Measurements from ENCODE around the gene TEAD1.

The TEAD1 gene

DNA sequence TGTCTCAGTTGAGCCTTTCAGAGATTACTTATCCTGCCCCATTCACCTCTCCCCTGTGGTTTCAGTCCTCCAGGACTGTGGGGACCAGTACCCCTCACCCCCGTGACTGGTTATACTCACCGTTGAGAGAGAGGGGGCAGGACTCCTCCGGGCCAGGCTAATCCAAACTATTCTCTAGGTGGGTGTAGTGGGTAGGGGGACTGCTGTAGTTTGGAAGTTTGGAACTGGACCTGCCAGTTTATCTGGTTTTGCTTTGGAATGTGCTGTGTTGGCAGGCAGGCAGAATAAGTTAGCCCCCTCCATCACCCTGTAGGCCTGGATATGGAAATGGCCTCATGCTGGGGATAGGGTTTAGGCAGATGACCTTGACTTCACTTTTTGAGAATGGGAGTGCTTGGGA, 13.5 kb downstream of the TEAD1 start:
- no peak for DNase-seq

DNA sequence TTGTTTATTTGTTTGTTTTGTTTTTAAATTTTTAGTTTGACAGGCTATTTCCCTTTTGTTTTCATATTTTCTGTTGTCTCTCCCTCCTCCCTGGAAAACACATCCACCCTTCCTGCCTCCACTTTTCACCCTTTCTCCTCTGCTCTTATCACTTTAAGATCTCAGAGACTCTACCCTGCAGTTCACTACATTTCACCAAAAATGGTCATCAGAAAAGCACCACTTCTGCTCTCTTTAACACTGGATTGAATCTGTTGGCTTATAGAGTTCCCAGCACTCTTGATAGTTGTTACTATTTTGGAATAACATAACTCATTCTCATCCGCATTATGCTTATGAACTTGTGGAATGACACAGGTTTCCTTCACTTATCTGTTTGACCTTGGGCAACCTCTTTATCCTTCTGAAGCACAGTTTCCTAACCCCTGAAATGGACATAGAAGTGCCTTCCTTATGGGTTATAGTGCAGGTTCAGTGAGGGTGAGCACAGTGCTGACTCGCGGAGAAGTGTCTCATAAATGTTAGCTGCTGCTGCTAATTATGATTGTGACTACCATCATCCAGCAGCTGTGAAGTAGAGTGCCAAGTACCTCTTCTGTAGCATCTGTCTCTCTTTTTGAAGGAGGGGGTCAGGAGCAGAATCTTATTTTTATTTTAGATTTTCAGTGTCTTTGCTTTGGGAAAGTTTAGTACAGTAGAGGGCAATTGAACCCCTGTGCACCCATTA, 15.0 kb downstream of the TEAD1 start:
- no peak for DNase-seq

DNA sequence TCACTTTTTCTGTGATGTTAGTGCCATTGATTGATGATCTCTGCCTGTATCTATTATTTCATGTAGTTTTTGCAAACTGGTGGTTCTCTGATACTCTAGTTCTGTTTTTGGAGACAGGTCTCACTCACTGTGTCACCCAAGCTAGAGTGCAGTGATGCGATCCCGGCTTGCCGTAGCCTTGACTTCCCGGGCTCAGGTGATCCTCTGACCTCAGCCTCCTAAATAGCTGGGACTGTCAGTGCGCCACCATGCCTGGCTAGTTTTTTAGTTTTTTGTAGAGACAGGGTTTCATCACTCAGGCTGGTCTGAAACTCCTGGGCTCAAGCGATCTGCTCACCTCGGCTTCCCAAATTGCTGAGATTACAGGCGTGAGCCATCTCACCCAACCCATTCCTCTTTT, 16.4 kb downstream of the TEAD1 start:
- DNase-seq: no peak

DNA sequence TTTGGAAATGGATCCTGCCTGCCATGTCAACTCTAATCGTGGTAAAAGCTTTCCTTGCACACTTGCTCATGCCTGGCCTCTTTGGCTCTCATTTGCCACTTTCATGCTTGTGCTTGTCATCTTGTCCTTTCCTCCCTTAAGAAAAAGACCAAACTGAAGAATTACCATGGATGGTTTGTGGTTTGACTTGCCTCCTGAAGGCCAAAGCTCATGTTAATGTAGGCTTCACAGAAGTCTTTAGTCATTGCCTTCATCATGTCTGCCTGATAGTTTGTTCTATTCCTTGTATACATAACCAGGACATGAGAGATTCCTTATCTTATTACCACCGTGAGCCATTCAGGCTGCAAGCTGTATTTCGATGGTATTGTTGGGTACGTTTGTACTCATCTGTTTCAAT, 17.3 kb downstream of the TEAD1 start:
- DNase-seq: no peak

DNA sequence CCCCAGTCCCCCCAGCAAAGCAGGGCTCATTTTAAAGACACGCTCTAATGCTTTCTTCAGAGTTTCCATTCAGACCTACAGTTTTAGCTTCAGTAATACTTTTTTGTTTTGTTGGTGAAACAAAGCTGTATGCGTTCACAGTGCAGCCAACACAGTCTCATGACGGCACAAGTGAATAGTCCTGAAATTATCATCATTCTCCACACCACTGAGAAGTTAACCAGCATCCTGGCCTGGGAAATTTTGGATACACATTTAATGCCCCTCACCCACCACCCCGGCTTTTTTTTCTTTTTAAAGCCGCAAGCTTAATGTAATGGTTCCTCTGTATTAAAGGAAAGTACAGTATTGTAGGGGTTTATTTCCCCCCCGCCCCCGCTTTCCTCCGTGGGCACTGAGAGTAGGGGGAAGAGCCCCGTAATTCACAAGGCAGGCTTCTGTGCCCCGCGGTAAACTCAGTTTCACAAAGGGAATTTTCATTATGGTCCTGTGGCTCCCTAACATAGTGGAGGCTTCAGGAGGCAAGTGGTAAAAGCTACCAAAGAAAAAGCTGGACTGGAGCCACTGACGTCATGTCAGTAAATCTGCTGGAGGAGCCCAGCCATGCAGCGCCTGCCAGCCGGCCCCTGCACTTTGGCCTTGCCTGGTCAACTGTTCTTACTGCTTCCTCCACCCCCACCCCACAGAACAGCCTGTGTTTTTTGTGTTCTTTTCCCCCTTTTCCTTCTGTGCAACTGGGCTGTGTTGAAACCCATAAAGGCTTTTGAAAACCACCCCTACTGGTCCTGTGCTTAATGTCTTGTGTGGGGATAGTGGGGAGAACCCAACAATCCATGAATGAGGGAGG, 18.2 kb downstream of the TEAD1 start:
- peak; percentile 63 for DNase-seq

DNA sequence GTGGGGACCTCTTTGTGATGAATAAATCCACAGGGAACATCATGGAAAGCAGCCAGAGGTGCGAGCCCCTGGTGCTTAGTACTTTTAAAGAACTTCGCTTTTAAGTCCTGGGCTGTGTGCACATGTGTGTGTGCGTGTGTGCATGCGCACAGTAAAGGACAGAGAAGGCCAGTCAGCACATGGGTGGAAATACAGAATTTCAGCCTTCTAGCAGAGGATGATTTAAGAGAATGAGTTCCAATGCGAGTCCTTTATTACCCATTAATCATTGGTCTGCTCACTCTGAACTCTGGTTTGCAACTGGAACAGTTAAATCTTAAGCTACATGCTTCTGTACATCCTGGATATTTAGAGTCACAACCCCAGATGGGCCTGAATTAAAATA, 18.9 kb downstream of the TEAD1 start:
- peak; percentile 21 for DNase-seq

DNA sequence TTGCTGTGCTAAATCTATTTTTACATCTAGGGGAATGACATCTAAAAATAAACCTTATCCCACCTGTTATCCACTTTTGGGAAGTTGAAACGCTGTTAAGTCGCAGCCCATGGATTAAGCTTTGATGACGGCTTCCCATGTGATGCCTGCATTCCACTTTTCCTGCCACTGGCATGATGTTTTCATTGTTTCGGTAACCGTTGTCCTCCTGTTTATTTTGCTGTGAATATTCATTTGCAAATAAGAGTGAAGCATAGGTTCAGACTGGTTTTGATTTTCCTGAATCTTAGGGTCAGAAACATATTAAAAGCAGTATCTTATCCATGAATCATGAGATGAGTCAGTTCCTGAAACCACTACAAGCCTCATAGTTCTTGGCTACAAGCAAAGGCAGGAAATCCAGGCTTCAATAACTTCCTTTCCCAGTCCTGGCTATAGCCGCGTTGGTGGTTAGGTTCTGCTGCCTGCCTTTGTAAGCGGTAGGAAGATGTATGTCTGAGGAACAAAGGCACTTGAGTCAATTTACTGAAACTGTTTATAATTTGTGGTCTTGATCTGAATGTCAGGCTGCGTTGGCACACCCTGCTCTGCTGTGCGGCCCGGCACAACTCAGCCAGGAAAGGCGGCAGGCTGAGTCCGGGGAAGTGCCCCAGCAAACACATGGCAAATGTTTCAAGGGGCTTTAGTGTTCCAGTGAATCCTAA, 19.4 kb downstream of the TEAD1 start:
- peak; percentile 43 for DNase-seq

DNA sequence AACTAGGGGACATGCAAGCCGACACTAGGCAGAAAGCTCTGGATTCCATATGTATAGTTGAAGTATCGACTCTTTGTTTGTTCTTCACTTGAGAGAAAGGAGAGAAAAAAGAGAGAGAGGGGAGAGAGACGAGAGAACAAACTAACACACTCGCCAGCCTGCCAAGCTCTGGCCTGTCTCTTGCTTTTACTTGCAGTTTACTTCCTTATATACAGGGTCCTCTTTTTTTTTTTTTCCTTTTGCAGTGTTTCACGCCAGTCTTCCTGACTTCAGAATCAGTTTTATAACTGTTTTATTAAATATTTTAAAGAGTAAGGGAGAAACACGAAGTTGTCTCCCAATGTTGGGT, 19.9 kb downstream of the TEAD1 start:
- peak; percentile 50 for DNase-seq

DNA sequence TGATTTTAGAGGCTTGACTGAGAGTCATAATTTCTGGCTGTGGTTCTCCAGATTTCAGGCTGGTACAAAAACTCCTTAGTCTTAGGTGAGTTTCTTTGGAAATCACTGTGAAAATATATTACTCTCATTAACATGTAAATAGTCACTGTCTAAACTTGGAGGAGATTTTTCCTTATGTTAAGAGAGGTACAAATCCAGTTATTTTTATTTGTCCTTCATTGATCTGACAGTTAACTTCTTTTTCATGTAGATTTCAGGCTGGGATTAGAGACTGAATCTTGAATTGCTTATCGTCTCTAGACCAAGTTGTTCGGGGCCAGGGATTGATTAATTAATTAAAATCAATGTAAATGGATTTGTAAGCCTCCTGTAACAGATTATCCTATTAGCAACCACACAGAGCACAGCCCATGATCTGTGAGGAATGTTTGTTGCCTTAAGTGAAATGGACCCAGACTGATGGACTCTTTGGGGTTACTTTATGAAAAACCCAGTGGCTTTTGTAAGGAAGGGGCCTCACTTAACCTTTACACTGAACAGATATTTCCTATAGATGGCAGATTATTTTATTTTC, 21.1 kb downstream of the TEAD1 start:
- DNase-seq: no peak

DNA sequence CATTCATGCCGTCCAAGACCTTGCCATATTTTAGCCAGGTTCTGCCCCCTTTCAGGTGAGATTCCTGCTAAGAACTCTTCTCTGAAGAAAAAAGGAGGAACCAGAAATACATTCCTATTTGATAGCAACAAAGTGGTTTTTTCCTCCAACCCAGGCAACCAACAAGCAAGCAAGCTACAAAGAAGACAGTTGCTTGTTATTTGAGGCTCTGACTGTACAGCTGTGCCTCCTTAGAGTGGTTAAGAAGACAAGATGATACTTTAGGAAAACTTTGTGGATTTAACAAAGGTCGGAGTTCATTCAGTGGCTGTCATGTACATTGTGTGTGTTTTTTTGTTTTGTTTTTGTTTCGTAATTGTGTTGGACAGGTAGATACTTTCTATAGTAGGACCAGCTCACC, 21.7 kb downstream of the TEAD1 start:
- DNase-seq: no peak

DNA sequence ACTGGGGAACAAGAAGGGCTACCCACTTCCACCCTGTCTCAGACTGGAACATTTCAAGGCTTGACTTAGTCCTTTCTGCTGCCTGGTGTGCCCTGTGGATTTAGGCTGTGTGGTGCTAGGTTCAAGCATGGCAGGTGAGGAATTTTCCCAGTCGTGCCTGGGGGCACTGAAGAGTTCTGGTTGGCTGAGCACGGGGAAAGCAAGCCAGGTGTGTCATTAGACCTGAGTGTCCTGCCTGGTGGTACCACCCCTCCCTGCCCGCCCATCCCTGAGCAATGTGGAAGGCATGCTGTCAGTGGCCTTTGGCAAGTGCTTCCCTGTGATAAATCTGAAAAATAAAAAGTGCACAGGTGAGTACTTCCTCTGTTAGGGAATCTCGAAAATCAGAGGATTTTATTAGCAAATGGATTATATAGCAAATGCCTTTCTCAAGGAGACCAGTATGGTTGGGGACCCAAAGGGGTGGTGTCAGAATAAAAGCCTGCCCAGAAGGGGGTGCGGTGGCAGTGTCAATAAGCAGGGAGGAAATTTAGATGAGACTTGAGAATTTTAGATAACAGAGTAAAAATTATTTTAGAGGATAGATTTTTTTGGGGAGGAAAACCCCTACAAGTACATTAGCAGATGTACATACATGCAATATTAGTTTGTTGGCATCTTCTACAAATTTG, 22.8 kb downstream of the TEAD1 start:
- DNase-seq: no peak

DNA sequence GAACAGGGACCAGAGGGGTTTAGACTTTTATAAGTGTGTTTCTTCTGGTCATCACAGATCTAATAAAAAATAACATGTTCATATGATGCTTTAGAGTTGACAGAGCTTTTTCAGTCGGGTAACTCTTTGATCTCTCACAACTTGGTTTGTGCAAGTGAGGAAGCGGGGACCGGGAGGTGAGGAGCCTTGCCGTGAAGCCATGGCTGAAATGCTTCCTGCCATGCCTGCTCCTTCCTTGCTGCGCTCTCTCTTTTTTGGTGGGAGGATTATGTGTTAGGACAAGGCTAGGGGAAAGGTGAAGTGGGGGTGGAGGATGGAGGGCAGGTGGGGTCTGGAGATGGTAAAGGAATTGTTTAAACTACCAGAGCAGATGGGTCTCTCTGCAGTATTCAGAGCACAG, 23.8 kb downstream of the TEAD1 start:
- no peak for DNase-seq

DNA sequence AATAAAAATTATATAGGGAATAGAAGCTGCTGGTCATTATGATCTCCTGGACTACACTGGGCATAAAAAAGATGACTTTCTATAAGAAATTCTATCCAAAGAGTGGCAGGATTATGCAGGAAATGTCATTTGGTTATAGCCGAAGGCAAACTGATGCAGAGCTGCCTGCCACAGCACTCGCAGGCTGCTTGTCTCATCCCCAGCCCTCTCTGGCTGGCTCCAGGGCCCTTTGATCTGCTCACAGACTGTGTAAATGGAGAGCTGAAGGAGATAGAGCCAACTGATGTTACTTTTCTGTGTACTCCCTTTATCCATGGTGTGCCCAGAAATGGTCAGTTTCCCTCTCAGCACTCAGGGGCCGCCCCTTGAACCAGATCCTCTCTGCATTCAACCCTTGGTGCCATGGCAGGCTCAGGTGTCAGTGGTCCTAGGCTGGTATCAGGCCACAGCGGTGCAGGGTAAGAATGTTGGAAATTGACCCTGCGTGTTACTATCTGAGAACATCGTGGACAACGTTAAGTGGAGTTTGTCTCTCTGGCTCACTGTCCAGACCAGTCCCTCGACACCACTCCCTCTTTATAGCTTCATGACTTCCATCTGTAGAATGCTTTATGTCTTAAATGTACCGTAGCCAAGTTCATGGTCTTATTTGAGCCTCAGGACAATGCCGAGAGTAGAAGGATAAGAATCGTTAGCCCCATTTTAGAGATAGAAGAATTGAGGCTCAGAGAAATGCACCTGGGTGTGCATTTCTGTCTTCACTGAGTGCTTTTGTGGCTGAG, 27.8 kb downstream of the TEAD1 start:
- DNase-seq: no peak

DNA sequence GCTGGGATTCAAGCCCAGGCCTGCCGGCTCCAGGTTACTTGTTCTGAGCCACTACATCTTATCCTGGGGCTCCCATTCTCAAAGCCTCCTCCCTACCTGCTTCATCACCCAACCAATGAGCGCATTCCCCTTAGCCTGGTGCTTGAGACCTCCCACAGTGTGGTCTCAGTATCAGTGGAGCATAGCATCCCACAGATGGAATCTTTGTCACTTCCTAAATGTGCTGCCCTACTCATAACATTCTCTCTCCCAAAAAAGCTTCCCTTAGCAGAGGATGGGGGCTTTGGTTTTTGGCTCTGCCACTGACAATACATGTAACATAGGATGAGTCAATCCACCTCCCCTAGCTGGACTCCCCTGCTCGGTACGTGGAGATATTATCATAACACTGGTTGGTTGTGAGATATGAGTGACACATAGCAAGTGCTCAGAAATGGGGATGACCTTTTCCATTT, 28.8 kb downstream of the TEAD1 start:
- DNase-seq: no peak

DNA sequence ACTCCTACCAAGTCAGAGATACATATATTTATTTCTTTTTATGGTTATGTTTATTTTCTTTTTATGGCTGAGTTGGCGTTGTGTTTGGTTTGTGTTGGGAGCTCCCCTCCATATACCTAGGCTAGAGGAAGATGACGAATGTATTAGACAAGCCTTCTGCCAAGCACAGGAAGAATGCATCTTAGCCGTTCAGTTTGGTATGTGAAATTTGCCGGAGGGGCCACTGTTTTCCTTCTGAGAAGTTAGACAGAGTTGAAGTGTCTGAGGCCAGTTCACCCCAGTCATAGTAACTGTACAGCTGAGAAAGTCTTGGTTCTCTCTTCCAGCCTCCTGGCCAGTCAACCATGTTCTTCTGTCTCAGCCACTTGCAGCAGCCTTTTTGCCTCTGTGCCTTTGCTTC, 29.8 kb downstream of the TEAD1 start:
- DNase-seq: no peak

DNA sequence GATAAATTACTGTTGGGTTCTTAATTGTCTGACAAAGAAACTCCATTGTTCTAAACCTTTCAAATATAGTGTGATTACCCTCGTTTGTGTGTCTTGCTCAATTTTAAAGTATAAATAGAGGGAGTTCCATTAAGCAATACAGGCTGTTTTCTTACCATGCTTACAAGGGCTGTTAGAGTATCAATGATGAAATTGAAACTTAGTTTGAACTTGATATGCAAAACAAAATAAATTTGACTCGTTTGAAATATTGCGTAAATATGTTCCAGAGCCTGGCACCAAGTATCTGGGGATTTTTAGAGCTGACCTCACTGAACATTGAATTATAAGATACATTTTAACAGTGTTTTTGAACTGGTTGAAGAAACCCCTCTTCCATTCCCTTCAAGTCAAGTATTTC, 31.7 kb downstream of the TEAD1 start:
- no peak for DNase-seq

DNA sequence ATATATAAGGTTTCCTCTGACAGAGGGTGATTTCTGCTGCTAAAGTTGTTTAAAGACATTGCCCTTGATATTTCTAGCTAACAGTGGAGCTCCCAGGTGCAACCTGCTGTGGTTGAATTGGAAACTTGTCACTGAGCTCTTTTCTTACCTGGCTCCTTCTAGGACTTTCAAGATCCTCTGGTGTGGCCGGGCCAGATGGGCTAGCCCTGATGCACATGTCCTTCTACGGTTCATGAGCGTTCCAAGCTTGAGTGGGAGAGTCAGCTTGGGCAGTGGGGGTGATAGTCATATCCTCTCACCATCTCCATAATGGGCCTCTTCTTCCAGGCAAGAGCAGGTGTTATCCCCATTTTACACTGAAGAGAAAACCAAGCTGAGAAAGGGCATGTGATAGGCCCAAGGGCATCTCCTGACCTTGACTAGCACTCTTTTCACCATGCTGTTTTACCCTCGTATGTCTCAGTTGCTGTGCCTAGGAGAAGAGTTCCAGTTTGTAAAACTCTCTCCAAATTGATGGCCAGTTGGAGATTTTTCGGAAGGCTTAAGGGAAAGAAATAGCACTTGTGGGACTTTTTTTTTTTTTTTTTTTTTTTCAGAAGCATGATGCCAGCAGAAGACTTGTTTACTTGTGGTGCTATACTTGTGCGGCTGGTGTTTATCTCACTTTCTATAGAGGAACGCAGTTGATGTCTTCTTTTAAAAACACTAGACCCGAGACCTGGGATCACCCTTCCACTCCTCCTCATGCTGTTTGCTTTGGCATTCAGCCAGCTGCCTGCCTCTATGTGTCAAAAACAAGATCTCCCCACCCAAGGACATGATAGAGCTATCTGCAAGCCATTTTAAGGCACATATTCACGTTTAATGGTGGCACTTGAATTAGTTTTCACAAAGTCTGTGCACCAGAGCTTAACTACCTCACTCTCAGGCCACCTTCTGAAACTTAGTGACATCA, 32.6 kb downstream of the TEAD1 start:
- DNase-seq: peak; percentile 87

DNA sequence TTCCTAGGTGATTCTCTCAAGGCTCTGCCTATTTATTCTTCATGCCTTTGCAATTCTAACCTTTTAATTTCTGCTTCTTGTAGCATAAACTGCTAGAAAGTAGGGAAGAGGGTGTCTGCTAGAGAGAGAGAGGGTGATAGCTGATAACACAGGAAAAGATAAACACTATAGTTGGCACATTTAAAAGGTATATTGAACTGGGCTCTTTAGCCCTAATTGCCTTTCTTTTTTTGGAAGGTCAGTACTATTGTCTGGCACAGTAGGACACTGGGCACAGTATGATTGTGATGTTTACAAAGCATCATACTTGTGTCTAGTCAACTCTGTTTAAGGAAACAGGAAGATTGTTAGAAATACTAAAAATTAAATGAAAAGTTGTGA, 33.3 kb downstream of the TEAD1 start:
- DNase-seq: no peak

DNA sequence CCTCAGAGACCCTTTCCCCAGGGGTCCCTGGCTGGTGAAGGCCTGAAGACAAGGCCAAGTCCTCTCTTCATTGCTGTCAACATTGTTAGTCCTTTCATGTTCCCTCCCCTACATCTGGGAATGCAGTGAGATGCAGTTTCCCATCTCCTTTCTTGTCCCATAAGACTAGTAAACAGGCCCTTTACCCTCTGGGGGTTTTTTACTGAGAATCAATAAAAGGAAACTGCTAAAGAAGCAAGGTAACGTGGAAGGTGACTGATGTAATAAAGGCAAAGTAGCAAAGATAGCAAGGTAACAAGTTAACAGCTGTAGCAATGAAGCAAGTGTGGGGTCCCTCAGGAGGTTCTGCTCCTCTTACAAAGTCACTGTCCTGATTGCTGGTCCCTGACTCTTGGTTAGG, 37.3 kb downstream of the TEAD1 start:
- no peak for DNase-seq

DNA sequence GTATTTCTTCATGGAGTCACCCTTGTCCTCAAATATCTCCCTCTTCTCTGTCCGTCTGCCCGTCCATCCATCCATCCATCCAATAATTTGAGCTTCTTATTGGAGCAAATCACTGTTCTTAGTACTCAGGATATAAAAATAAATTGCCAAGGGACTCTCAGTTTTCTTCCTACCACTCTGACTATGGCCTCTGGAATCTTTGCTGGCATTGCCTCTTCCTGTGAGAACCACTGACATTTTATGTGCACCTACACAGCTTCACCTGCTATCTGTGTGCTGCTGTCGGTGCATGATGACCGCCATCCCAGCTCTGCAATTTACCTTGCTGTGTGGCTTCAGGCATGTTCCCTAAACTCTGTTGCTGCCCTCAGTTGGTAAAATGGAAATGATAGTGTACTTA, 37.9 kb downstream of the TEAD1 start:
- DNase-seq: no peak

DNA sequence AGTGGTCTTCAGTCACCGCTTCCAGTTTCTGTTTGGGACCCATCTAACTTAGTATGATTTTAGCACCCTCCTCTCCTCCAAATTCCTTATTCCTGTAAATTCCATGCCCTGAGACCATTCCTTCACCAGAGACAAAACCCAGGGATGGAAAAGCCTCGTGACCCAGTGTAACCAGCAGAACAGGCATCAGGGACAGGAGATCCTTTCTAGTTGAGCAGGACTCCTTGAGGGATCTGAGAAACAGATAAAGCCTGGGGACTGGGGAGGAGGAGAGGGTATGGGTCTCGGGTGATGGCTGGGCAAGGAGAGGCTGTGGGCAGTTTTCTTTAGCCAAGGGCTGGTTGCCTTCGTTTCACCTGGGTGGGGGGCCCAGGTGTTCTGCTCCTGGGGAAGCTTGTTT, 40.9 kb downstream of the TEAD1 start:
- DNase-seq: no peak

Measured in RPMI8226 (cell line).